Stomach (tissue), 9 donors: Measurements from ENCODE around the gene ACSM5. TPM values are rescaled to one million over a fixed set of nuclear protein-coding genes. Genes with fewer than 3 reads are reported as not detected.
"Not testable (repeated sequence)": the region's sequence is repeated elsewhere in the genome, so short reads cannot be mapped to it uniquely, and the experiment has no call there.

ENCODE experiments used
- DNase-seq, 2 donors: peaks; one replicate each; pipeline versions ENCODE4 v3.0.0 to v3.0.0-alpha.2; 2013 to 2019
- H3K27ac ChIP-seq, 5 donors: fragments of 200-600 bp in 4 of 5; sonication (generic) in 4 of 5; one replicate each; pipeline ENCODE4 v1.5.1; 2013 to 2019; ENCODE audit warnings: mild to moderate bottlenecking in 1 of 5, moderate library complexity in 1 of 5
- H3K27me3 ChIP-seq, 3 donors: fragments of 200-600 bp; sonication (generic); one replicate each; pipeline ENCODE4 v1.5.1; 2017 to 2019; ENCODE audit warnings: mixed run types in 1 of 3
- H3K36me3 ChIP-seq, 4 donors: fragments of 200-600 bp; sonication (generic); 1 replicate in 3 of 4; 2 replicates in 1 of 4; pipeline ENCODE4 v1.5.1; 2016 to 2019
- H3K4me1 ChIP-seq, 4 donors: fragments of 200-600 bp; sonication (generic); one replicate each; pipeline ENCODE4 v1.5.1; 2016 to 2019
- H3K4me3 ChIP-seq, 4 donors: fragments of 200-600 bp; sonication (generic) in 3 of 4; one replicate each; pipeline ENCODE4 v1.5.1; 2016 to 2019; ENCODE audit warnings: mild to moderate bottlenecking in 1 of 4
- H3K9me3 ChIP-seq, 4 donors: fragments of 200-600 bp; sonication (generic); one replicate each; pipeline ENCODE4 v1.5.1; 2016 to 2019
- EP300 ChIP-seq: sonication (generic); formaldehyde crosslinking; IDR thresholded peaks from one replicate; pipeline ENCODE4 v1.6.1; 2017; ENCODE audit warnings: antibody characterized with exemption
- POLR2A ChIP-seq, 4 donors: fragments of 450-650 bp; IDR thresholded peaks; one replicate each; pipeline ENCODE4 v1.6.1; 2016; ENCODE audit warnings: antibody characterized with exemption in 4 of 4, control low read depth in 2 of 4, mild to moderate bottlenecking in 1 of 4, moderate library complexity in 1 of 4
- POLR2AphosphoS5 ChIP-seq, 3 donors: sonication (generic); formaldehyde crosslinking; IDR thresholded peaks; one replicate each; pipeline ENCODE4 v1.6.1; 2016; ENCODE audit warnings: antibody characterized with exemption in 3 of 3
- WGBS, 5 donors: extraction: QIAGEN DNeasy Blood & Tissue Kit in 3 of 5; methylation state at CpG; one replicate each; pipeline versions ENCODE4 v1.1.5 to v1.1.7; 2013 to 2018; 5-methylcytosine and 5-hydroxymethylcytosine counted together
- intact Hi-C: fragments of 100-400 bp; cut with DNase I; formaldehyde crosslinking; loops from one replicate; pipeline ENCODE4 v1.15.1; 2023; ENCODE audit warnings: low total_unique reads
- polyA plus RNA-seq, 3 donors: library from polyadenylated mRNA; stranded (reverse); fragments of 200-250 nt; gene quantifications; one replicate each; pipeline ENCODE4 v1.2.3, GENCODE V29; 2013
- total RNA-seq, 5 donors: library from RNA; depleted of rRNA; stranded (reverse); fragments of >200 nt; gene quantifications; one replicate each; pipeline versions ENCODE4 v1.1.0 to v1.2.3, GENCODE V29; 2014 to 2016
- TF ChIP-seq, protein P1 (sequence below), 7 experiments: fragments of 450-650 bp in 4 of 7; fragments of 200-600 bp in 3 of 7; sonication (generic) in 3 of 7; IDR thresholded peaks; one replicate each; pipeline ENCODE4 v1.5.1; 2016 to 2019; ENCODE audit warnings: antibody characterized with exemption in 7 of 7, control low read depth in 2 of 7, mild to moderate bottlenecking in 1 of 7
- donor health status: healthy with polysubstance abuse.
- donor health status: Bipolar disorder and iron deficiency.
- donor health status: healthy.

Gene ACSM5
- total and polyA plus RNA-seq, 8 donors = 1.1 to 4.6 (median 2.3) TPM; not detected in 2

DNA sequence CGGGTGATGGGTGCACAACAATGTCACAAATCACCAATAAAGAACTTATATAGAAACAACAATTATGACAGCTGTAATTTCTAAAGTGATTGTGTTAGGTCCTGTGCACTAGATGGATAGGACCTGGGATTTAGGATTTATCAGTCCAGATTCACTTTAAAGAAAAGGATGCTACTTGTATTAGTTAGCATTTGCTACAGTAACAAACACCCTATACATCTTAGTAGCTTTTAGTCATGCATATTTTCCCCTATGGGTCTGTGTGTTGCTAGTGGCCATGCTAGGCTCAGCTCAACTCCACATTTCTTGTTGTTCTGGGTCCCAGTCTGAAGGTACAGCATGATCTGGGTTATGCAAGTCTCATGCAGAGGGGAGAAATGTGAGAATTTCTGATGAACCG, 49.9 kb downstream of the ACSM5 start:
- DNase-seq, H3K4me1 ChIP-seq, H3K4me3 ChIP-seq, intact Hi-C loops, H3K9me3 ChIP-seq, H3K36me3 ChIP-seq, H3K27me3 ChIP-seq, H3K27ac ChIP-seq: not testable (repeated sequence)
- WGBS, 5 donors = 80 to 97% (median 91%) methylated on average over 2 of the region's 2 CpGs

DNA sequence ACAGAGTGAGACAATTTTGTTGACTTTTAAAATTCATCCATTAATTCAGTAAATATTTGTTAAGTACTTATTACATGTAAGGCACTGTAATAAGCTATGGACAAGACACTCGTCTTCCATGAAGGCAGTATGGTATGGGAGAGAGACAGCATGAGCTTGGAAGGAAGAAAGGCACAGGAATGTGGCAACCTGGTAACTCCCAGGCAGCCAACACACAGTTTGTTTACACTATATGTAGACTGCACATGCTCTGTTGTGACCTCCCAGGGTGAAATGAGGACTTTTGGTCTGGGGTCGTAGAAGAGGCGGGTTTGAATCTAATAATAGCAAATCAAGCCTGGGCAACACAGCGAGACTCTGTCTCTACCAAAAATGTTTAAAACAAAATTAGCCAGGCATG, 51.0 kb downstream of the ACSM5 start:
- H3K9me3 ChIP-seq, H3K4me1 ChIP-seq, H3K27me3 ChIP-seq, H3K36me3 ChIP-seq, H3K27ac ChIP-seq, H3K4me3 ChIP-seq, intact Hi-C loops, DNase-seq: not testable (repeated sequence)
- WGBS, 5 donors = 62 to 85% (median 74%) methylated on average over 1 to 3 of the region's 4 CpGs

DNA sequence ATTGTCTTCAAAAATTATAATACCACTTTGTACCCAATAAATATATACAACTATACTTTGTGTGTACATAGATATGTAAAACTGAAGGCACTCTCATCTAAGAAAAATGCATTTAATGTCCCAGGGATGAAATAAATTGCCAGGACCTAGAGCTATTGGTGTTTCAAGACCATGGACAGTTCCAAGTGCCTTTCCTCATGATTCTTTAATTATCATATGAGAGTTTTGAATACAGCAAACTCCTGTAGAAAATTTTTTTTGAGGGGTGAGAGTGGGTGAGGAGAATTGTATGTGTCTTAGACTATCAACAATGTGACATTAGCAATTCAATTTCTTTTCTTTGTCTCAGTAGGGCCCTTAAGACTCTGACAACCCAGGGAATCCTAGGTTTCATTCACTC, 59.6 kb downstream of the ACSM5 start:
- H3K27me3 ChIP-seq, intact Hi-C loops: not testable (repeated sequence)

DNA sequence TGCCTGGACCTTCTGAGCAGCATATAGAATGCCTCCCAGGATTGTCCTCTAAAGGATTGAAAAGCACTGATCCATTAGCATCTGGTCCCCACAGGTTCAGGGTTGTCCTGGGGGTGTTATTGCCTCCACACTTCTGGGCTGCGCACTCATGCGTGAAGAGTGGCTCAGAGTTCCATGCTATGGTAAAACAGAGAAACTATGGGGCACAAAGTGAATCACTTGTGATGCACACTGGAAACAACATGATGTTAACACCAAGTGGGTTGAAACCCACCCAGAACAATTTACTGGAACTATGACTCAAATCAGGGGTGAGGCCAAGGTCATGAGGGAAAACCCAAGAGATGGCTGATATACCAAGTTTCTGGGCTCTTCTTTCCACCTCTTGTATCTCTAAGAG, 60.6 kb downstream of the ACSM5 start:
- H3K4me3 ChIP-seq, H3K27ac ChIP-seq, DNase-seq, H3K36me3 ChIP-seq, H3K9me3 ChIP-seq, intact Hi-C loops, H3K27me3 ChIP-seq, H3K4me1 ChIP-seq: not testable (repeated sequence)
- 88 to 100% (median 96%) methylated on average over 2 of the region's 2 CpGs; no CpG with 5 or more reads in 1 of the 5 donors for WGBS, 5 donors

More for the DNA sequence above, 59.6 kb downstream of the ACSM5 start:
- DNase-seq, H3K36me3 ChIP-seq, H3K4me1 ChIP-seq, H3K27ac ChIP-seq, H3K4me3 ChIP-seq, H3K9me3 ChIP-seq: not testable (repeated sequence)

DNA sequence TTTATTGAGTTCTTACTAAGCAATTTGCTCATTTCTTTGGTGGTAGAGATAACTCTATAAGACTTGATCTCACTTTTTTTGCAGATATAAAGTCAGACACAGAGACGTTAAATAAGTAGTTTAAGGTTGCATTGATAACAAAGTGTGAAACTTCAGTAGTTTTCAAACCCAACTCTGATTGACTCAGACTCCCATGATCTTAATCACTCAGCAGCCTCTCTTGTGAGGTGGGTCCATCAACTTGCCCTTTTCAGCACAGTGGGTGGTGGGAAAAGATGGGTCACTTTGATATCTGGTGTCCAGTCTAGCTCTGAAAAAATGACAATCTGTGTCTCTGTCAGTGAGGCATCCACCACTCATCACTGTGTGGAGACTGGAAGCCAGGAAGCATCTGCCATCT, 61.4 kb downstream of the ACSM5 start:
- H3K36me3 ChIP-seq, H3K27ac ChIP-seq, H3K4me1 ChIP-seq, H3K4me3 ChIP-seq, H3K9me3 ChIP-seq, DNase-seq, intact Hi-C loops, H3K27me3 ChIP-seq: not testable (repeated sequence)
- 73 to 89% (median 78%) methylated on average over 1 of the region's 1 CpG for WGBS, 5 donors

DNA sequence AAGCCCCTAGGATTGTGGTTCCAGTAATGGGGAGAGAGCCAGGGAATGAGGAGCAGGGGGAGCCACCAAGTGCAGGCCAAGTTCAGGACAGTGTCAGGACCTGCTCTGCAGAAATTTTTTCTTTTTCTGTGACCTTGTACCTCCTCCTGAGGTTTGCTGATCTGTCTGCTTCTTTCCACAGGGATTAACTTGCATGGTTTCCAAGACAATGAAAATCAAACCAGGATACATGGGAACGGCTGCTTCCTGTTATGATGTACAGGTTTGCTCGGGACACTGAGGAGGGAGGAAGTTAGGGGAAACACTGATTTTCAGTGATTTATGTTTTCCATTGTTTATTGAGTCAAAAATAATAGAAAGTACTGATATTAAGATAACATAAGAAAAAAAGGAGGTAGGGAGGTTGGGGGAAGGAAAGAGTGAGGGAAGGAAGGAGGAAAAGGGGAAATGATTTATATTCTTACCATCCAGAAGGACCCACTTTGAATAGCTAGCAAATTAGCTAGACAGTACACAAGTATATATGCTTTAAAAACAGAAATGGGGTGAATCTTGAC, 67.9 kb downstream of the ACSM5 start:
- H3K9me3 ChIP-seq, DNase-seq, H3K27ac ChIP-seq, H3K27me3 ChIP-seq, H3K36me3 ChIP-seq, intact Hi-C loops, H3K4me1 ChIP-seq, H3K4me3 ChIP-seq: not testable (repeated sequence)
- WGBS, 5 donors = 23 to 79% (median 46%) methylated on average over 1 to 2 of the region's 2 CpGs

DNA sequence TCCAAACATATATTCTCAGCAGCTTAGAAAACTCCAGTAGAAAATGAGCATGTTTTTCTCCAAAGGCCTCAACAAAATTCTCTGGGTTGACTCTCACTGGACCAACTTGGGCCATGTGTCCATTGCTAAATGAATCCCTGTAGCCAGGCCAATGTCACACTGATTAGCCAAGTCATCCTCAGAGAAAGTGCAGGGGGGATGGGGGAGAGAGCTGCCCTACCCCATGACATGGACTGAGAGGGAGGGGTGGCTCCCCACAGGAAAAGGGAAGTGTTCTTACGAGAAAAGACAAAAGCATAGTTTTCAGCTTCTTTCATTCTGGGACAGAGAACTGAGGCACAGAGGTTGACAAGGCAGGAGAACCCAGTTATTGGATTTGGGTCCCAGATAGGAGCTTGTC, 74.7 kb downstream of the ACSM5 start:
- H3K27ac ChIP-seq, H3K4me3 ChIP-seq, H3K36me3 ChIP-seq, DNase-seq, H3K27me3 ChIP-seq, H3K9me3 ChIP-seq, intact Hi-C loops, H3K4me1 ChIP-seq: not testable (repeated sequence)
- 43 to 67% (median 56%) methylated on average over 1 of the region's 1 CpG for WGBS, 5 donors

DNA sequence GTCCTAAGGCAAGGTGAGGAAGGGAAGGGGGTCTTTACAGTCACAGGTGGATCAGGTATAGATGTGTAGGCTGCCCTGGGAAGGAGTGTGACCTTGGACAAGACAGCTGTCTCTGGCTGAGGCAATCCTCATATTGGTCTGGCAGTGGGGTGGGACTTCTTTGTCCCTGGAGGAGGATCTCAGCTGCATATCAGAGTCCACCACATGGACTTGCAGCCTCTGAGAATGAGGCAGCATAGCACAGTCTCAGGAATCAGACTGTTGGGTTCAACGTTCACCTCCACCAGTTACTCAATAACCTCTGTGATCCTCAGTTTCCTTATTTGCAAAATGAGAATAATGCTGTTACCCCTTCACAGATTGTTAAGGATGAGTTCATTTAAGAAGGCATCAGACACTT, 75.4 kb downstream of the ACSM5 start:
- Histone ChIP-seq H3K27ac (no peak overlapping the region), H3K9me3 (no peaks in the 10 kb centered on the region), H3K4me3 (no peak overlapping the region), H3K4me1 (no peaks in the 10 kb centered on the region), H3K27me3 (no peaks in the 10 kb centered on the region), H3K36me3 (no peaks in the 10 kb centered on the region)
- no peak for DNase-seq
- TF ChIP-seq EP300 = no peak
- no peak for TF ChIP-seq POLR2AphosphoS5 (IDR thresholded peaks at IDR 0.05)
- TF ChIP-seq POLR2A (IDR thresholded peaks at IDR 0.05) = no peak
- TF ChIP-seq, protein P1, sequence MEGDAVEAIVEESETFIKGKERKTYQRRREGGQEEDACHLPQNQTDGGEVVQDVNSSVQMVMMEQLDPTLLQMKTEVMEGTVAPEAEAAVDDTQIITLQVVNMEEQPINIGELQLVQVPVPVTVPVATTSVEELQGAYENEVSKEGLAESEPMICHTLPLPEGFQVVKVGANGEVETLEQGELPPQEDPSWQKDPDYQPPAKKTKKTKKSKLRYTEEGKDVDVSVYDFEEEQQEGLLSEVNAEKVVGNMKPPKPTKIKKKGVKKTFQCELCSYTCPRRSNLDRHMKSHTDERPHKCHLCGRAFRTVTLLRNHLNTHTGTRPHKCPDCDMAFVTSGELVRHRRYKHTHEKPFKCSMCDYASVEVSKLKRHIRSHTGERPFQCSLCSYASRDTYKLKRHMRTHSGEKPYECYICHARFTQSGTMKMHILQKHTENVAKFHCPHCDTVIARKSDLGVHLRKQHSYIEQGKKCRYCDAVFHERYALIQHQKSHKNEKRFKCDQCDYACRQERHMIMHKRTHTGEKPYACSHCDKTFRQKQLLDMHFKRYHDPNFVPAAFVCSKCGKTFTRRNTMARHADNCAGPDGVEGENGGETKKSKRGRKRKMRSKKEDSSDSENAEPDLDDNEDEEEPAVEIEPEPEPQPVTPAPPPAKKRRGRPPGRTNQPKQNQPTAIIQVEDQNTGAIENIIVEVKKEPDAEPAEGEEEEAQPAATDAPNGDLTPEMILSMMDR (IDR thresholded peaks at IDR 0.05) = no peak
- WGBS, 5 donors = 63 to 93% (median 86%) methylated on average over 1 of the region's 1 CpG
- intact Hi-C loops = no loop called here
